Suppressor macrophage (primary cell): Measurements from ENCODE around the gene C6orf132.
"Not testable (repeated sequence)": the region's sequence is repeated elsewhere in the genome, so short reads cannot be mapped to it uniquely, and the experiment has no call there.

Experiments
- DNase-seq, 4 experiments: peaks; one replicate each; pipeline ENCODE4 v3.0.0-alpha.2; 2020 to 2022
- total RNA-seq, 17 experiments: gene quantifications; one replicate each; lab custom pipeline; 2026; ENCODE audit warnings: mixed read lengths in 6 of 17, inconsistent platforms in 3 of 17; lab: John Stamatoyannopoulos, UW

Gene C6orf132
- 0 to 6.3 (median 0.08) reads per million in 17 experiments for total RNA-seq

DNA sequence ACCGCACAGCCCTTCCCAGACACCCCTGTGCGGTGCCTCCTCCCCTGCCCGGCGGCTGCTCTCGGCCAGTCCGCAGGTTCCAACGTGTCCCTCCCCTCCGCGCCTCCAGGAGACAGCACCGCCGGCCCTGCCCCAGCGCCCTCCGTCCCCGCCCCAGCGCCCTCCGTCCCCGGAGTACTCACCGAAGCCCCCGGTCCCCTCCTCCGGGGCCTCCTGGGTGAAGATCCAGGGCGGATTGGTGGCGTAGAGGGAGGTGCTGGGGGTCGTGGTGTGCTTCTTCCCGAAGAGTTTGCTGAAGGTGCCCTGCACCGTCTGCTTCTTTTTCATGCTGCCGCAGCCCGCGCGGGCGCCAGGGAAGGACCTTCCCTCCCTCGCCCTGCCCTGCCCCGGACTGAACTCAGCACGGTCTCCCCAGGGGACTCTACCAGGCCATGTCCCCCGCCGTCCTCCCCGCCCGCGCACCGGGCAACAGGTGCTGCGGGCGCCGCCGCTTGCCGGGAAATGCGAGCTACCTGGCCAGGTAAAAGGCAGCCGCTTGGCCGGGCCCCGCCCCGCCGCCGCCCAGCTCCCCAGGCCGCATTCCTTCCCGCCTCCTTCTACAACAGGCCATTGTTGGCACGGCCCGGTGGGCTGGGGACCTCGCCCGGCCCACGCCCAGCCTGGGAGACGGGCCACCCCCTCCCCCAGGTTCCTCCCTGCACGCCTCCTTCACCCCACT is at the start of gene C6orf132:
Gene C6orf132 (minus strand): TSS at position 503 of the 718 bp plus-strand sequence. CDS start 176 bp downstream, at position 327.
- peak in 2 of 4 experiments; percentile 34 to 50 for DNase-seq

- no peak for DNase-seq
Measured at GRCh38 chr6:42190554-42191183, 48.2 kb upstream of the C6orf132 start.

- no peak for DNase-seq
Measured at GRCh38 chr6:42188406-42188805, 46.0 kb upstream of the C6orf132 start.

DNA sequence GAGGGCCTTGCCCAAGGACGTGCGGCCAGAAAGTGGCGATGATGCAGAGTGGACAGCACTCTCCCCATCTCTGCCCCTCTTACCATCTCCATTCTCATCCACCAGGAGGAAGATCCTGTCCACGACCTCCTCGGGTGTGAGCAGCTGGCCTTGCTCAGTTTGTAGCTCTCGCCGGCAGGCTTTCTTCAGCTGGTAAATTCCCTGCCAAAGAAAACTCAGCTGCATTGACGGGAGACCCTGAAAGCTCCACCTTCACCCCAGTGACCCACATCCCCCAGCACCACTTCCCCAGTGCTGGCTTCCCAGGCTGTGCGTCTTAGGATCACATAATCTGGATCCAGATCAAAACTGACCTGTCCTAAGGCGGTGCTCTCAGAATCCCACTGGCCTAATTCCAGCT is 43.2 kb upstream of the C6orf132 start:
- DNase-seq: no peak

DNA sequence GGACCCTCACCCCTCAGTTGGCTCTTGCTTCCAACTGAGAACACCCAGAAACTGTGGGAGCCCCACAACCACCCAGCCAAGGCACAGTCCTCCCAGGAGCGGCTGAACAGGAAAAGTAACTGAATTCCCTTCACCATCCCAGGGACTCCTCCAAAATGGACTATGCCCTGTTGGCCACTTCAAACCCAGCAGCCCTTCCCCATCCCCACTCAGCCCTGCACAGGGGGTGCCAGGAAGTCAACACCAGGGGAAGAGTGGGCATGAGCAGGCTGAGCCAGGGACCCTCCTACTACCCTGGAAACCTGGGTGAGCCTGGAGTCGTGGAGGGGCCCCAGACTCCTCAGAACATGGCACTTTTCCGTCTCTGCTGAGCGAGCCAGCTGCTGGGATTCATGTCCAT is 42.1 kb upstream of the C6orf132 start:
- no peak for DNase-seq

DNA sequence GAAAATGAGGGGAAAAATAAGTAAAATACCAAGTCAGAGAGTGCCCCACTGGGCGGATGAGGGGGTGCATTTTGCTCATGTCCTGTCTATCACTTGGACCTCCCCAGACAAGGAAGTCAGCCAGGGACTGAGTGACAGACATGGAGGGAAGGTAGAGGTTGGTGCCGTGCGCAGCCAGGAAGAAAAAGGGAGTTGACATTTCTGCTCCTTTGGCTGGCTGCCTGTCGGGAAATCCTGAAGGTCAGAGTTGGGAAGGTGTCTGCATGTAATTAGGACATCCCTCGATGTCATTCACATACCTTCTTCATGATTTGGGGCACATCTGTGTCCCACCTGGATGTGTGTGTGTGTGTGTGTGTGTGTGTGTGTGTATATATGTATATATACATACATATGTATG is 39.7 kb upstream of the C6orf132 start:
- no peak for DNase-seq

GRCh38 chr6:42179945-42180313 is 37.5 kb upstream of the C6orf132 start:
- peak in 1 of 4 experiments; percentile 6 for DNase-seq

GRCh38 chr6:42179261-42179944 is 37.0 kb upstream of the C6orf132 start:
- DNase-seq: no peak

- DNase-seq: peak in 3 of 4 experiments; percentile 10 to 16 (median 11)
Measured at GRCh38 chr6:42177514-42178364, 35.3 kb upstream of the C6orf132 start.

- DNase-seq: no peak
Measured at GRCh38 chr6:42176981-42177380, 34.6 kb upstream of the C6orf132 start.

DNA sequence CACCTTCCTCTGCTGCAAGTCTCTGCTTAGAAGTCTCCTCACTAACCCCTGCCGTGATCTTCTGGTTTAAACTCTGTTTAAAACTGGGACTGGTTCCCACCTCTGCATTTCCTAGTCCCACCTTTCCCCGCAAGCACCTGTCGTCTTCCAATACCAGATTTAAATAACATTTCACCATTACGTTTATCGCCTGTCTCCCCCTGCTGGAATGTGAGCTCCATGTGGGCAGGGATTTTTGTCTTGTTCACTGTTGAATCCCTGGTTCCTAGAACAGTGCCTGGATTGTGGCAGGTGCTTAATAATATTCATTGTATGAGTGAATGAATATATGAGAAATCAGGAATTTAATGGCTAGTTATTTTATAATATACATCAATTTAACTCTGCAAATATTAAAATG is 33.4 kb upstream of the C6orf132 start:
- DNase-seq: no peak

DNA sequence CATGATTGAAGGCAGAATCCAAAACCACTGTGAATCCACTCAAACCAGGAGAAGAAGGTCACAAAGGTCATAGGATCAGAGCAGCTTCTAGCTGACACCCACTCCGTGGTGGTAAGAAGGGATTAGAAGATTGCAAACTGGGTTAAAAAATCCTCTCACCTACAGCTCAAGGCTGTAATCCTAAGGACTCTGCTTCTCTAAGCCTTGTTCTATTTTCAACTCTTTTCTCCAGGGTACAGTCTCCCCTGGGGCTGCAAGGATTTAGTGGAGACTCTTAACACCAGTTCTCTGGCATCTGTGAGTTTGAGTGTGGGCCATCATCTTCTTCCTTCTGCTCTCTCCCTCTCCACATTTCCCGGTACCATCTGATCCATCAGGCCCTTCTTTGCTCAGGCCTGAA is 30.7 kb upstream of the C6orf132 start, which contains the start of gene GUCA1A:
Gene GUCA1A (plus strand): TSS at position 264 of the 400 bp plus-strand sequence. CDS start 250 bp downstream, outside the sequence.
- DNase-seq: no peak

- DNase-seq: no peak
Measured at GRCh38 chr6:42171813-42172581, 29.6 kb upstream of the C6orf132 start.

GRCh38 chr6:42169780-42170179 is 27.4 kb upstream of the C6orf132 start:
- DNase-seq: not testable (repeated sequence)

GRCh38 chr6:42168650-42169049 is 26.2 kb upstream of the C6orf132 start:
- DNase-seq: no peak

DNA sequence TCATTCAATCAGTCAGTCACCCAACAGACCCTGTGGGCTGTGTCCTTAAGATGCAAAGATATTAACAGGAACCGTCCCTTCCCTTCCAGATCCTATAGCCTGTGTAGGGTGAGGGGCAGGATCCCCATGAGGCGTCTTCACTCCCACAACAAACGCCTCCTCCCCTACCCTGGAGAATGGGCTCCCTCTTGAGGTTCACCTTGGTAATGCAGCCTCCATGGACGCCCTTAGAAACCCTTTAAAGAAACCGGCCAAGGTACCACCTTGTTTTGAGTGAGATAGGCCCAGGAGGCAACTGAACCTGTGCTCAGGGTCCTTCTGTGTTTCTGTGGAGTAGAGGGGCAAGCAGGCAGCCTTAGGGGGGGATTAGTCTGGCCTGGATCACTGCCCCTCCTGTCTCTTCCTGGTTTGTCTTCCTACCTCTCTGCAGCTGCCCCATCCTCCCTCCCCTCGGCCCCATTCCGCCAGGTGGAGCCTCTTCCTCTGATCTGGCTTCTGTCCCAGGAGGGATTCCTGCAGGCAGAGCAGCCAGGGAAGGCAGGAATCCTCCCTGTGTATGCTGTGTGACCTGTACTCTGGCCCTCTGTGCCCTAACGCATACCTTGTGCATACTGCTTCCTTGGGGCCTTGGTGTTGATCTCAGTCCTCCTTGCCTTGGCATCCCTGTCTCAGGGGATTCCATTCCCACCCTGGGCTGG is 24.2 kb upstream of the C6orf132 start:
- DNase-seq: peak; percentile 66 to 82 (median 80)

DNA sequence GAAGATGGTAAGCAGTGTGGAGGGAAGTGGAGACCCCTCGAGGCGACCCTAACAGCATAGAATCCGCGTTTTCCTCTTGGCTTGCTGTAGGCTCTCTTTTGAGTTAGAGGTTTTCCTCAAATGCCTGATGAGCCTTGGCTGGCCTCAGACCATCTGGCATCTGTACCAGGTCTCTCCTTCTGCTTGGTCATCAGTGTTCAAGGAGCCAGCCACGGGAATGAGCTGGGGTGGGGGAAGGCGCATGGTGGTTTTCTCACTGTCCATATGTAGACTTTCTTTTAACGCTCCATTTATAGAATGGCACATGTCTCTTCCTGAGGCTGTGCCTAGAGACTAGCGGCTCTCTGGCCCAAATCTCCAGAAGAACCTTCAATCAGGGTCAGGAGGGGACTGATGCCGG is 22.6 kb upstream of the C6orf132 start:
- DNase-seq: no peak

GRCh38 chr6:42163981-42164380 is 21.6 kb upstream of the C6orf132 start:
- peak in 3 of 4 experiments; percentile 32 to 48 (median 46) for DNase-seq

GRCh38 chr6:42162812-42163211 is 20.4 kb upstream of the C6orf132 start:
- no peak for DNase-seq

DNA sequence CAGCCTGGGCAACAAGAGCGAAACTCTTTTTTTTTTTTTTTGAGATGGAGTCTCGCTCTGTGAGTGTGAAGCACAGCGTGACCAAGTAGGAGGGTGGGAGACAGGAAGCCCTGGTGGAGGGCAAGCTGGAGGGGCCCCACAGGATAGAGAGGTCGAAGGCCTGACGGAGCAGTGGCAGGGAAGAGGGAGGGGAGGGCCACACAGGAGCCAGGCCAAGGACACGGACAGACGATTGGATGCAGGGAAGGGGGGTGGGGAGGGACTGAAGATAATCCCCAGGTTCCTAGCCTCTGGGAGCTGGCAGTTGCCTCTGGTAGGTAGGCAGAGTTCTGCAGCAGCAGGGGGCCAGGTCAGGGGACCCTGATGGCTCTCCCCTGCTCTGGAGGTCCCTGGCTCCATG is 20.0 kb upstream of the C6orf132 start:
- no peak for DNase-seq

DNA sequence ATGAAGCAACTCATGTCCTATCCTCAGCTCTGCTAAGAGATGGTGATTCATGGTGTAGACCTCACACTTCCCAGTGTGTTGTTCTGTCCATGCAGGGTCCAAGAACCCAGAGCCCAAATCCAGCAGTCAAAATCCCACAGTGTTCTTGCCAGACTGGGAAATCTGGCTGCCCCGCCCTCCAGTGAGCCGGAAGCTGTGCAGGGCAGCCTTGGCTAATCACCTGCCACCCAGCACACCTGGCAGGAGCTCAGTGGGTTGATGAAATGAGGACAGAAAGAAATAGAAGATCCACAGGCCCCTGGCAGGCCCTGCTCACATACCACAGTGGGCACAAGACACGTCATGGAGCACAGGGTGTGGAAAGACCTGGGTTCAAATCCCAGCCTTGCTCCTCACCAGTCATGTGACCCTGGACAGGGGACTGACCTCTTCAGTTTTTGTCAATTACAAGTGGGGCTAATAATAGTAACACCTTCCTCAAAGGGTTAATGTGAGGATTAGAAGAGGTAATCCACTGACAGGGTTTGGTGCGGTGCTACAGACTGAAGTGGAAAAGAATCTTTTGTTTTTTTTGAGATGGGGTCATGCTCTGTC is 17.1 kb upstream of the C6orf132 start:
- no peak for DNase-seq
